CD4-positive, alpha-beta T cell (primary cell): Measurements from ENCODE around the gene MSANTD2. TPM values are rescaled to one million over a fixed set of nuclear protein-coding genes. Genes with fewer than 3 reads are reported as not detected.

Source experiments
- ATAC-seq: fragments of 200-7000 bp; cut with Tn5 transposase; one replicate; pipeline ENCODE4 v1.10.0; 2022; ENCODE audit warnings: mild to moderate bottlenecking; ENCODE audit not compliant: poor library complexity
- CTCF ChIA-PET: fragments of 350-600 bp; sonication (Branson Sonifier 250); formaldehyde crosslinking; loops from one replicate; lab custom pipeline; 2021; ENCODE audit warnings: antibody characterized with exemption, inconsistent platforms; lab: Charles Lee
- POLR2A ChIA-PET: fragments of 350-600 bp; sonication (Branson Sonifier 250); formaldehyde crosslinking; loops from one replicate; lab custom pipeline; 2021; ENCODE audit warnings: antibody characterized with exemption, inconsistent platforms; lab: Charles Lee
- DNase-seq, 14 experiments: peaks; one replicate each; pipeline ENCODE4 v3.0.0-alpha.2; 2013 to 2020; ENCODE audit warnings: mixed read lengths in 2 of 14
- H3K27ac ChIP-seq, 2 donors: one replicate each; pipeline versions ENCODE4 v1.5.1 to v1.7.0; 2013; ENCODE audit warnings: low read length in 2 of 2, low read depth in 1 of 2, mild to moderate bottlenecking in 1 of 2
- H3K27me3 ChIP-seq, 2 experiments: 1 replicate in 1 of 2; 2 replicates in 1 of 2; pipeline versions ENCODE4 v1.6.1 to v1.7.0; 2013; ENCODE audit warnings: low read length in 2 of 2, control low read depth in 1 of 2, mild to moderate bottlenecking in 1 of 2, moderate library complexity in 1 of 2; ENCODE audit not compliant: insufficient read depth in 2 of 2, control insufficient read depth in 1 of 2
- H3K36me3 ChIP-seq: one replicate; pipeline ENCODE4 v1.6.1; 2013; ENCODE audit warnings: low read length, control low read depth; ENCODE audit not compliant: insufficient read depth
- H3K4me1 ChIP-seq: one replicate; pipeline ENCODE4 v1.6.1; 2013; ENCODE audit warnings: low read length, control low read depth; ENCODE audit not compliant: insufficient read depth
- H3K4me3 ChIP-seq: one replicate; pipeline ENCODE4 v1.5.1; 2013; ENCODE audit warnings: mild to moderate bottlenecking, low read length, moderate library complexity
- H3K9me3 ChIP-seq, 2 experiments: 1 replicate in 1 of 2; 2 replicates in 1 of 2; pipeline versions ENCODE4 v1.6.1 to v1.7.0; 2013; ENCODE audit warnings: low read length in 2 of 2, mild to moderate bottlenecking in 2 of 2, control low read depth in 1 of 2, moderate library complexity in 1 of 2; ENCODE audit not compliant: control insufficient read depth in 1 of 2, insufficient read depth in 1 of 2
- H3K27ac Mint-ChIP-seq: one replicate; pipeline ENCODE4 v1.8.0; 2020; ENCODE audit warnings: mixed read lengths
- H3K27me3 Mint-ChIP-seq: one replicate; pipeline ENCODE4 v1.8.0; 2021; ENCODE audit warnings: mixed read lengths
- H3K36me3 Mint-ChIP-seq: one replicate; pipeline ENCODE4 v1.8.0; 2021; ENCODE audit warnings: low read depth, mixed read lengths
- H3K4me1 Mint-ChIP-seq: one replicate; pipeline ENCODE4 v1.8.0; 2021; ENCODE audit warnings: low read depth, mixed read lengths
- H3K4me3 Mint-ChIP-seq: one replicate; pipeline ENCODE4 v1.8.0; 2020; ENCODE audit warnings: mild to moderate bottlenecking, mixed read lengths
- H3K9me3 Mint-ChIP-seq: one replicate; pipeline ENCODE4 v1.8.0; 2020; ENCODE audit warnings: mixed read lengths
- CTCF ChIP-seq: fragments of 200-600 bp; IDR thresholded peaks from one replicate; pipeline ENCODE4 v1.8.0; 2022; ENCODE audit warnings: antibody characterized with exemption, mild to moderate bottlenecking
- intact Hi-C, 2 experiments: fragments of 100-400 bp; cut with DNase I in 1 of 2; cut with micrococcal nuclease in 1 of 2; formaldehyde crosslinking; loops; one replicate each; pipeline versions ENCODE4 v1.15.1 to v1.9.0; 2023 to 2025; cut with DNase I, micrococcal nuclease
- total RNA-seq, 174 experiments: library from RNA in 2 of 174; stranded (reverse) in 2 of 174; gene quantifications; one replicate each; pipeline ENCODE4 v1.2.3 and lab custom pipeline; 2021 to 2026

MSANTD2 gene
- total RNA-seq, 2 experiments from 2014 or later: 4.2 to 5.1 TPM

GRCh38 chr11:124749912-124750311 lies 50.3 kb downstream of the MSANTD2 start:
- peaks cover 5% of the 10 kb centered on the region for H3K4me1 Mint-ChIP-seq
- H3K27me3 ChIP-seq: no peaks in the 10 kb centered on the region
- H3K9me3 Mint-ChIP-seq: no peaks in the 10 kb centered on the region
- TF ChIP-seq CTCF: no peak
- intact Hi-C loops: loop anchor here (5.0 to 10.0 kb wide), 4 partner anchors 52 to 362 kb away; partner anchors contain the start of genes MSANTD2 (in 2 of the 2), CCDC15 (in 1 of the 2) and TMEM218 (in 1 of the 2)
- no peak for ATAC-seq
- H3K4me1 ChIP-seq: peaks cover 41% of the 10 kb centered on the region
- H3K27me3 Mint-ChIP-seq: peaks cover 11% of the 10 kb centered on the region
- CTCF ChIA-PET: interaction anchor here (1.0 to 2.7 kb wide), 2 partner anchors 8 to 81 kb away, joined by 3 to 12 read pairs; no protein-coding TSS in a partner anchor
- DNase-seq: no peak
- H3K27ac Mint-ChIP-seq: no peak overlapping the region
- no peaks in the 10 kb centered on the region for H3K36me3 ChIP-seq
- peaks cover 5% of the 10 kb centered on the region for H3K36me3 Mint-ChIP-seq
- H3K9me3 ChIP-seq: no peaks in the 10 kb centered on the region
- POLR2A ChIA-PET: no interaction called here
- no peak overlapping the region for H3K4me3 Mint-ChIP-seq
- no peak overlapping the region for H3K27ac ChIP-seq
- no peak overlapping the region for H3K4me3 ChIP-seq

GRCh38 chr11:124748481-124749343 lies 51.5 kb downstream of the MSANTD2 start:
- Histone ChIP-seq H3K27me3 (no peaks in the 10 kb centered on the region), H3K4me1 (peaks cover 41% of the 10 kb centered on the region), H3K4me3 (no peak overlapping the region), H3K36me3 (no peaks in the 10 kb centered on the region), H3K27ac (no peak overlapping the region), H3K9me3 (no peaks in the 10 kb centered on the region)
- ChIA-PET POLR2A (interaction anchor here (0.9 to 4.2 kb wide), 4 partner anchors 10 to 75 kb away, joined by 3 to 65 read pairs (median 5); partner anchors contain the start of genes ESAM, MSANTD2, SIAE and SPA17), CTCF (interaction anchor here (0.8 to 2.7 kb wide), 3 partner anchors 10 to 80 kb away, joined by 3 to 12 read pairs (median 4); no protein-coding TSS in a partner anchor)
- intact Hi-C loops: loop anchor here (5.0 to 10.0 kb wide), 4 partner anchors 54 to 364 kb away; partner anchors contain the start of genes MSANTD2 (in 2 of the 2), CCDC15 (in 1 of the 2) and TMEM218 (in 1 of the 2)
- ATAC-seq (no peak), DNase-seq (peak in 1 of 14 experiments; percentile 39)
- peaks cover 5% of the 10 kb centered on the region for H3K4me1 Mint-ChIP-seq
- peak overlapping the region; percentile 82 for H3K27ac Mint-ChIP-seq
- peaks cover 5% of the 10 kb centered on the region for H3K36me3 Mint-ChIP-seq
- no peak for TF ChIP-seq CTCF
- H3K27me3 Mint-ChIP-seq: no peaks in the 10 kb centered on the region
- peak overlapping the region; percentile 75 for H3K4me3 Mint-ChIP-seq
- H3K9me3 Mint-ChIP-seq: no peaks in the 10 kb centered on the region

GRCh38 chr11:124748100-124748418 lies 52.1 kb downstream of the MSANTD2 start:
- H3K36me3 Mint-ChIP-seq: peaks cover 5% of the 10 kb centered on the region
- H3K27me3 ChIP-seq: no peaks in the 10 kb centered on the region
- no peaks in the 10 kb centered on the region for H3K36me3 ChIP-seq
- H3K27ac Mint-ChIP-seq: peak overlapping the region; percentile 82
- H3K9me3 ChIP-seq: no peaks in the 10 kb centered on the region
- H3K4me1 ChIP-seq: peaks cover 41% of the 10 kb centered on the region
- POLR2A ChIA-PET: interaction anchor here (0.9 to 4.2 kb wide), 4 partner anchors 10 to 74 kb away, joined by 3 to 65 read pairs (median 5); partner anchors contain the start of genes ESAM, MSANTD2, SIAE and SPA17
- no peak overlapping the region for H3K4me3 ChIP-seq
- H3K4me3 Mint-ChIP-seq: peak overlapping the region; percentile 75
- CTCF ChIA-PET: interaction anchor here (1.1 to 2.7 kb wide), 2 partner anchors 10 to 79 kb away, joined by 3 to 12 read pairs; no protein-coding TSS in a partner anchor
- intact Hi-C loops: loop anchor here (5.0 to 10.0 kb wide), 4 partner anchors 54 to 364 kb away; partner anchors contain the start of genes MSANTD2 (in 2 of the 2), CCDC15 (in 1 of the 2) and TMEM218 (in 1 of the 2)
- no peak for ATAC-seq
- no peak for TF ChIP-seq CTCF
- no peak overlapping the region for H3K27ac ChIP-seq
- H3K9me3 Mint-ChIP-seq: no peaks in the 10 kb centered on the region
- DNase-seq: no peak
- peaks cover 5% of the 10 kb centered on the region for H3K4me1 Mint-ChIP-seq
- H3K27me3 Mint-ChIP-seq: no peaks in the 10 kb centered on the region
